ENCODE results near the gene UBASH3A.

Gene UBASH3A

DNA sequence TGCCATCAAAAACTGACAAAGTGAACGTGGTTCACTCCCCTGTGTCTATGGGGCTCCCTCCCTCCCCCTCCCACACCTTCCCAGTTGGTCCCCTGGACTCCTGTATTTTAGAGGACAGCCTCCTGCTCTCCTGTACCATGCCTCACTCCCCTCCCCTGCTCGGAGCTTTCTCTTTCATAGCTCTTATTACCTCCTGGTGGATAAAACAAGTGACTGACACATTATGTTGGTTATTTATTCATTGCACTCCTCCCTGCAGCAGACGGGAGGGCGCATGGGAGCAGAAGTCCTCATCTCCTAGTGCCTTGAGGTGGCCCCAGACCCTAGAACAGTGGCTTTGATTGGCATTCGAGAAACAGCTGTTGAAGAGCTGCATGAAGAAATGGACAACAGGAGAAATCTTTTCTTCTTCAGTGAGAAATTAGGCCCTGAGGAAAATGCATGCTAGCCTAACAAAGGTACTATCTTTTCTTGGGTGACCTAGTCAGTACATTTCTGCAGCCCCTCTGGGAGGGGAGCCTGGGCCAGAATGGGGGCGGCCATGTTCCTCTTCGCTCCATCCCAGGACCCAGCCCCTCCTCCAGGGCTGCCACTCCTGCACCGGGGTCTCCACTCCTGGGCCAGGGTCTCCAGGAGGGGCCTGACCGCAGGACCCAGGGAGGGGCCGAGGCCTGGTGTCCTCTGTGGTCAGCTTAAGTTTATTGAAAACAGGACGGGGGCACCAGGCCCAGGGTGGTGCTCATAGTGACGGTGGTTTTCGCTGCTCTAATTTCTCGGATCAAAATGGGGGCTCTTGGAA lies 36.1 kb upstream of the UBASH3A start:
- peak overlapping the region; percentile 75 for H3K27ac ChIP-seq
- TF ChIP-seq, protein P1, sequence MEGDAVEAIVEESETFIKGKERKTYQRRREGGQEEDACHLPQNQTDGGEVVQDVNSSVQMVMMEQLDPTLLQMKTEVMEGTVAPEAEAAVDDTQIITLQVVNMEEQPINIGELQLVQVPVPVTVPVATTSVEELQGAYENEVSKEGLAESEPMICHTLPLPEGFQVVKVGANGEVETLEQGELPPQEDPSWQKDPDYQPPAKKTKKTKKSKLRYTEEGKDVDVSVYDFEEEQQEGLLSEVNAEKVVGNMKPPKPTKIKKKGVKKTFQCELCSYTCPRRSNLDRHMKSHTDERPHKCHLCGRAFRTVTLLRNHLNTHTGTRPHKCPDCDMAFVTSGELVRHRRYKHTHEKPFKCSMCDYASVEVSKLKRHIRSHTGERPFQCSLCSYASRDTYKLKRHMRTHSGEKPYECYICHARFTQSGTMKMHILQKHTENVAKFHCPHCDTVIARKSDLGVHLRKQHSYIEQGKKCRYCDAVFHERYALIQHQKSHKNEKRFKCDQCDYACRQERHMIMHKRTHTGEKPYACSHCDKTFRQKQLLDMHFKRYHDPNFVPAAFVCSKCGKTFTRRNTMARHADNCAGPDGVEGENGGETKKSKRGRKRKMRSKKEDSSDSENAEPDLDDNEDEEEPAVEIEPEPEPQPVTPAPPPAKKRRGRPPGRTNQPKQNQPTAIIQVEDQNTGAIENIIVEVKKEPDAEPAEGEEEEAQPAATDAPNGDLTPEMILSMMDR (conservative IDR thresholded peaks at IDR 0.05) = no peak

DNA sequence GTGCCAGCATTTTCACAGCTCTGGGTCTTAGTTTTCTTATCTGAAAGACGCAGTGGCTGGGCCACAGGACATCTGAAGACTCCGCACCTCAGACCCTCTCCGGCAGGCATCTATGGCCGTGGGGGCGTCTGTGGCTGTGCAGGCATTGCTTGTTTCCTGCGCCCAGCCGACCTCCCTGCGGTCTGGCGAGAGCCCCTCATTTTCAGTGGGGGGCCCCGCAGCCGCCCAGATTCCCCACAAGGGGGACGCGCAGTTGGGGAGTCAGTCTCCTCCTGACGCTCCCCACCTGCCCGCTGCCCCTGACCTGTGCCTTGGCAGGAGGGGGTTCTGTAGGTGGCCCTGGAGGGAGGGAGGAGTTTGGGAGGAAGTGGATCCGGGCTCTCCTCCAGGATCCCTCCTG lies 33.9 kb upstream of the UBASH3A start:
- TF ChIP-seq, protein P1 (conservative IDR thresholded peaks at IDR 0.05) = 0 out of 2 replicates have a peak, but pooled peaks have one; percentile 7
- no peak overlapping the region for H3K27ac ChIP-seq

DNA sequence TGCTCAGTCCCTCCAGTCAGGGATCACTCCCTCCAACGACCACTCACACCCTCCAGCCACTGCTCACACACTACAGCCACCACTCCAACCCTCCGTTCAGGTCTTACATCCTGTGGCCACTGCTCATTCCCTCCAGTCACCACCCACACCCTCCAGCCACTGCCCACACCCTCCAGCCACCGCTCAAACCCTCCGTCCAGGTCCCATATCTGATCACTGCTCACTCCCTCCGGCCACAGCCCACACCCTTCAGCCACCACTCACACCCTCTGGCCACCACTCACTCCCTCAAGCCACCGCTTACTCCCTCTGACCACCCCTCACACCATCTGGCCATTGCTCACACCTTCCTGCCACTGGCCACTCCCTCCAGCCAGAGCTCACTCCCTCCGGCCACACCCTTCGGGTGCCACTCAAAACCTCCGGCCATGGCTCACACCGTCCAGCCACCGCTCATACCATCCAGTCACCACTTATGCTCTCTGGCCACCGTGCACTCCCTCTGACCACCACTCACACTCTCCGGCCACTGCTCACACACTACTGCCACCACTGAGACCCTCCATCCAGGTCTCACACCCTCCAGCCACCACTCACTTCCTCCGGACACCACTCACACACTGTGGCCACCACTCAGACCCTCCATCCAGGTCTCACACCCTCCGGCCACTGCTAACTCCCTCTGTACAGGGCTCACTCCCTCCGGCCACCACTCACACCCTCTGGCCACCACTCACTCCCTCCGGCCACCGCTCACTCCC lies 32.6 kb upstream of the UBASH3A start:
- H3K27ac ChIP-seq = no peak overlapping the region
- TF ChIP-seq, protein P1 (conservative IDR thresholded peaks at IDR 0.05) = no peak

DNA sequence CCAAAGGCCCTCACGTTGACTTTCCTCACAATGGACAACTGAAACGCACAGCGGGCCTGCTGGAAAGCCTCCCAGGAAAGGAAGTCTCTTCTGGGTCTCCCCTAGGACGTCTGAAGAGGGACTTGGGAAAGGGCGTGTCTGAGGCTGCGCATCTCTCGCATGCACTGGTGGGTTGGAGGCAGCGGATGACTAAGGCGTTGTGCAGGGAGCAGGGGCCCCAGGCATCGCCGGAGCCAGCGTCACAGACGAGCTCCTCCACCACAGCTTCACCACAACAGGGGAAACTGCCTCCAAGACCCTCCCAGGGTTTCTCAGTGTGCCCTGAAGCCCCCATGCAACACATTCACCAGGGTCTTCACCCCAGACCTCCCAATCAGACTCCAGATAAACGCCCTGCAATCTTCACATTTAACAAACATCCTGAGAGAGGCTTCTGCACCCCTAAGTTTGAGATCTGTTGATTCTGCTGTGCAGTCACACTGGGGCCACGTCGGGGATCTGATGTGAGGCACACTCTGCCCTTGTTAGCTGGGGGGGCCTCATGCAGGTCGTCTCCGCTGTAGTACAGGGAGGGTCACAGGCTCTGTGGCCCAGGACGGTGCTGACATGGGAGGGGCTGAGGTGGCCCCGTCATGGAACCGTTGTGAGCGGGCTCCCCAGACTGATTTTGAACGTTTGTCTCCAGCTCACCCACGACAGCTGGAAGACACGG lies 30.4 kb upstream of the UBASH3A start:
- TF ChIP-seq, protein P1 (conservative IDR thresholded peaks at IDR 0.05) = no peak
- H3K27ac ChIP-seq = no peak overlapping the region

DNA sequence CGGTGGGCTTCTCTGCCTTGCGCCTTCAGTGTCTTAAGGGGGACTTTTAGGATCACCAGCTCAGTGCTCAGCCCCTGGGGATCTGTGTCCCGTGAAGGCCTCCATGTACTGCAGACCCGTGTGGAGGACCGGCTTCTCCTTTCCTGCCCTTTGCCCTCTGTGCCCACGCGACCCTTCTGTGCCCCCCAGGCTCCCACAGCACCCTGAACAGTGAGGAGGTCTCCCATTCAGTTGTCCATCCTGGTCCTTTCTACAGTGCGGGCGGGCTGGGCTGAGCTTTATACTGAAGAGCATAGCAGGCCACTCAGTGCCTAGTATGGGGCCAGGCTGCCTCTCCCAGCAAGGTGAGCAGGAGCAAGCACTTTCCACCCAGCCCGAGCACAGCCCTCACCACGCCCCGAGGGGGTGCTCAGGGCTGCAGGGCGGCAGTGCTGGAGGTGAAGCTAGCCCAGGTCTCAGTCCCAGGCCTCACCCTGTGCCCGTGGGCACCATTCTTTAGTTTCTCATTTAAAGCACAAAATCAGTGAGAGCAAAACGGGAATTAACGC lies 29.7 kb upstream of the UBASH3A start:
- H3K27ac ChIP-seq = no peak overlapping the region

DNA sequence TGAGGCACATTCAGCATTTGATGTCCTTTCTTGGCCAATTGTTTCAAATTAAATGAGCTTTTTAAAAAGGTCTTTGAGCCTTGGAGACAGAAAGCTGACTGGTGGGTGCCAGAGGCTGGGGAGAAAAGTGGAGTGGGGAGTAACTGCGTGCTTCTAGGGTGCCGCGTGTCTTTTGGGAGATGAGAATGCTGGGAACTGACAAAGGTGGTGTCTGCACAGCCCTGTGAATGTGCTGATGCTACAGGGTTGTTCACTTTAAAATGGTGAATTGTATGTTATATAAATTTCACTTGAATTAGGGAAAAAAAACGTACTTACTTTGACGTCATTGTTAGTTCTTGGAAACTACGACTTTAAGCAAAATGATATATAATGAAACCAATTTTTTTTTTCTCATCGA lies 29.2 kb upstream of the UBASH3A start:
- TF ChIP-seq, protein P1 (conservative IDR thresholded peaks at IDR 0.05) = no peak
- H3K27ac ChIP-seq = no peak overlapping the region

More for the DNA sequence above, 29.7 kb upstream of the UBASH3A start:
- TF ChIP-seq, protein P1 (conservative IDR thresholded peaks at IDR 0.05) = no peak

All from VCaP (cell line).